GM18498 (cell line): ENCODE results near the gene EEF2.

Experiments used
- ATAC-seq: cut with Tn5 transposase; IDR thresholded peaks from one replicate; pipeline ENCODE4 v1.9.1; 2021; ENCODE audit warnings: mild to moderate bottlenecking, moderate library complexity; ENCODE audit not compliant: unreplicated experiment

The EEF2 gene

GRCh38 chr19:3984908-3985642, at the start of gene EEF2:
Gene EEF2, minus strand, starts transcription at chr19:3985463. Its CDS starts 83 bp downstream, at chr19:3985380.
- ATAC-seq: peak; percentile 59

GRCh38 chr19:4034048-4035017, 49.1 kb upstream of the EEF2 start:
- no peak for ATAC-seq

- no peak for ATAC-seq
Measured at GRCh38 chr19:4033028-4033956, 48.0 kb upstream of the EEF2 start.

GRCh38 chr19:4032436-4032835, 47.2 kb upstream of the EEF2 start:
- ATAC-seq: no peak

GRCh38 chr19:4031420-4031819, 46.2 kb upstream of the EEF2 start:
- no peak for ATAC-seq

GRCh38 chr19:4030981-4031380, 45.7 kb upstream of the EEF2 start:
- no peak for ATAC-seq

- ATAC-seq: no peak
Measured at GRCh38 chr19:4030552-4030951, 45.3 kb upstream of the EEF2 start.

GRCh38 chr19:4029247-4029614, 44.0 kb upstream of the EEF2 start:
- ATAC-seq: no peak

GRCh38 chr19:4028334-4029246, 43.3 kb upstream of the EEF2 start:
- ATAC-seq: no peak

GRCh38 chr19:4027146-4027545, 41.9 kb upstream of the EEF2 start:
- ATAC-seq: no peak

GRCh38 chr19:4025317-4025716, 40.1 kb upstream of the EEF2 start:
- ATAC-seq: no peak

GRCh38 chr19:4023600-4024398, 38.5 kb upstream of the EEF2 start:
- no peak for ATAC-seq

GRCh38 chr19:4019578-4019977, 34.3 kb upstream of the EEF2 start:
- ATAC-seq: no peak

- no peak for ATAC-seq
Measured at GRCh38 chr19:4018775-4019504, 33.7 kb upstream of the EEF2 start.

GRCh38 chr19:4018140-4018613, 32.9 kb upstream of the EEF2 start:
- no peak for ATAC-seq

- ATAC-seq: no peak
Measured at GRCh38 chr19:4016903-4017638, 31.8 kb upstream of the EEF2 start.

- ATAC-seq: no peak
Measured at GRCh38 chr19:4016486-4016885, 31.2 kb upstream of the EEF2 start.
